Panc1 (cell line): Measurements from ENCODE around the gene C4orf50.

ENCODE experiments used
- CTCF ChIP-seq: fragments of 450-650 bp; IDR thresholded peaks from 2 replicates; pipeline ENCODE4 v1.5.1; 2017; ENCODE audit warnings: mild to moderate bottlenecking
- POLR2AphosphoS5 ChIP-seq: IDR thresholded peaks from 2 replicates; pipeline ENCODE4 v1.6.1; 2012; ENCODE audit warnings: mild to moderate bottlenecking, low read depth, low read length, moderate library complexity
- SIN3A ChIP-seq: IDR thresholded peaks from 2 replicates; pipeline ENCODE4 v1.6.1; 2012; ENCODE audit warnings: low read depth, mild to moderate bottlenecking, low read length, moderate library complexity, borderline replicate concordance; ENCODE audit not compliant: insufficient read depth
- TCF7L2 ChIP-seq: IDR thresholded peaks from 2 replicates; pipeline ENCODE4 v1.6.1; 2011; ENCODE audit warnings: mild to moderate bottlenecking, low read depth, low read length, inconsistent platforms
- TF ChIP-seq, protein P1 (sequence below), 2 experiments: IDR thresholded peaks; 2 replicates each; pipeline ENCODE4 v1.6.1; 2011 to 2012; ENCODE audit warnings: low read depth in 2 of 2, control low read depth in 1 of 2, low read length in 1 of 2, mild to moderate bottlenecking in 1 of 2, moderate library complexity in 1 of 2; ENCODE audit not compliant: insufficient read depth in 1 of 2

GRCh38 chr4:5921981-5922380 is 96.2 kb downstream of the C4orf50 start:
- TF ChIP-seq CTCF (no peak), POLR2AphosphoS5 (no peak), TCF7L2 (no peak), SIN3A (no peak)
- TF ChIP-seq, protein P1, sequence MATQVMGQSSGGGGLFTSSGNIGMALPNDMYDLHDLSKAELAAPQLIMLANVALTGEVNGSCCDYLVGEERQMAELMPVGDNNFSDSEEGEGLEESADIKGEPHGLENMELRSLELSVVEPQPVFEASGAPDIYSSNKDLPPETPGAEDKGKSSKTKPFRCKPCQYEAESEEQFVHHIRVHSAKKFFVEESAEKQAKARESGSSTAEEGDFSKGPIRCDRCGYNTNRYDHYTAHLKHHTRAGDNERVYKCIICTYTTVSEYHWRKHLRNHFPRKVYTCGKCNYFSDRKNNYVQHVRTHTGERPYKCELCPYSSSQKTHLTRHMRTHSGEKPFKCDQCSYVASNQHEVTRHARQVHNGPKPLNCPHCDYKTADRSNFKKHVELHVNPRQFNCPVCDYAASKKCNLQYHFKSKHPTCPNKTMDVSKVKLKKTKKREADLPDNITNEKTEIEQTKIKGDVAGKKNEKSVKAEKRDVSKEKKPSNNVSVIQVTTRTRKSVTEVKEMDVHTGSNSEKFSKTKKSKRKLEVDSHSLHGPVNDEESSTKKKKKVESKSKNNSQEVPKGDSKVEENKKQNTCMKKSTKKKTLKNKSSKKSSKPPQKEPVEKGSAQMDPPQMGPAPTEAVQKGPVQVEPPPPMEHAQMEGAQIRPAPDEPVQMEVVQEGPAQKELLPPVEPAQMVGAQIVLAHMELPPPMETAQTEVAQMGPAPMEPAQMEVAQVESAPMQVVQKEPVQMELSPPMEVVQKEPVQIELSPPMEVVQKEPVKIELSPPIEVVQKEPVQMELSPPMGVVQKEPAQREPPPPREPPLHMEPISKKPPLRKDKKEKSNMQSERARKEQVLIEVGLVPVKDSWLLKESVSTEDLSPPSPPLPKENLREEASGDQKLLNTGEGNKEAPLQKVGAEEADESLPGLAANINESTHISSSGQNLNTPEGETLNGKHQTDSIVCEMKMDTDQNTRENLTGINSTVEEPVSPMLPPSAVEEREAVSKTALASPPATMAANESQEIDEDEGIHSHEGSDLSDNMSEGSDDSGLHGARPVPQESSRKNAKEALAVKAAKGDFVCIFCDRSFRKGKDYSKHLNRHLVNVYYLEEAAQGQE (IDR thresholded peaks at IDR 0.05; ENCODE audit: insufficient read depth in 1 of 2, low read depth in 2 of 2, low read length in 1 of 2), result no peak
